Cardiac fibroblast (primary cell): ENCODE data around the gene PRKAR2B.

Experiments used
- DNase-seq, 2 donors: peaks; one replicate each; pipeline versions ENCODE4 v3.0.0 to v3.0.0-alpha.2; 2010; ENCODE audit warnings: low read depth in 2 of 2
- H3K4me3 ChIP-seq, 2 donors: replicated peaks in 1 of 2; 1 replicate in 1 of 2; 2 replicates in 1 of 2; pipeline ENCODE4 v1.5.1; 2011; ENCODE audit warnings: low read depth in 2 of 2, low read length in 2 of 2, mild to moderate bottlenecking in 2 of 2, moderate library complexity in 1 of 2
- CTCF ChIP-seq: IDR thresholded peaks from one replicate; pipeline ENCODE4 v1.5.1; 2011; ENCODE audit warnings: low read depth, mild to moderate bottlenecking, low read length, inconsistent platforms

The PRKAR2B gene

GRCh38 chr7:107032720-107033438 is 11.6 kb upstream of the PRKAR2B start:
- no peak overlapping the region for H3K4me3 ChIP-seq
- no peak for DNase-seq
- TF ChIP-seq CTCF: no peak

GRCh38 chr7:107034553-107034952 is 10.0 kb upstream of the PRKAR2B start:
- TF ChIP-seq CTCF: no peak
- no peak overlapping the region for H3K4me3 ChIP-seq
- DNase-seq: no peak

GRCh38 chr7:107035446-107035845 is 9.1 kb upstream of the PRKAR2B start:
- TF ChIP-seq CTCF: no peak
- peak; percentile 28 to 79 for DNase-seq
- no peak overlapping the region for H3K4me3 ChIP-seq

GRCh38 chr7:107036535-107036934 is 8.0 kb upstream of the PRKAR2B start:
- H3K4me3 ChIP-seq: no peak overlapping the region
- no peak for TF ChIP-seq CTCF
- DNase-seq: no peak

GRCh38 chr7:107037717-107038603 is 6.5 kb upstream of the PRKAR2B start:
- TF ChIP-seq CTCF: no peak
- DNase-seq: no peak
- H3K4me3 ChIP-seq: no peak overlapping the region

GRCh38 chr7:107039199-107039900 is 5.2 kb upstream of the PRKAR2B start:
- DNase-seq: no peak
- TF ChIP-seq CTCF: no peak
- no peak overlapping the region for H3K4me3 ChIP-seq
